Neural cell (in vitro differentiated cells): ENCODE measurements around the gene COL8A1. TPM values are rescaled to one million over a fixed set of nuclear protein-coding genes. Genes with fewer than 3 reads are reported as not detected.

Experiments
- H2AFZ ChIP-seq: fragments of 200-600, 300-800 bp; sonication (generic), shearing (Covaris generic); 2 replicates; pipeline ENCODE4 v1.6.0; 2014; ENCODE audit warnings: low read depth, mild to moderate bottlenecking, antibody characterized with exemption, low read length, moderate library complexity
- H3F3A ChIP-seq: fragments of 200-600 bp; shearing (Covaris generic); 2 replicates; pipeline ENCODE4 v1.6.1; 2016; ENCODE audit warnings: mild to moderate bottlenecking, moderate library complexity, mixed read lengths, antibody characterized with exemption, low read length; ENCODE audit not compliant: insufficient read depth, poor library complexity, severe bottlenecking
- H3K27ac ChIP-seq: fragments of 200-600, 300-800 bp; sonication (generic), shearing (Covaris generic); 2 replicates; pipeline ENCODE4 v1.5.1; 2014; ENCODE audit warnings: mild to moderate bottlenecking, low read length, moderate library complexity
- H3K27me3 ChIP-seq: fragments of 300-800, 200-600 bp; sonication (generic), shearing (Covaris generic); 2 replicates; pipeline ENCODE4 v1.6.0; 2014; ENCODE audit warnings: mild to moderate bottlenecking, low read depth, low read length, moderate library complexity; ENCODE audit not compliant: insufficient read depth
- H3K36me3 ChIP-seq: fragments of 300-800, 200-600 bp; sonication (generic), shearing (Covaris generic); 2 replicates; pipeline ENCODE4 v1.5.1; 2014; ENCODE audit warnings: mild to moderate bottlenecking, antibody characterized with exemption, low read length, moderate library complexity; ENCODE audit not compliant: insufficient read depth
- H3K4me2 ChIP-seq: fragments of 300-800, 200-600 bp; sonication (generic), shearing (Covaris generic); 2 replicates; pipeline ENCODE4 v1.6.0; 2014; ENCODE audit warnings: mild to moderate bottlenecking, low read length
- H3K4me3 ChIP-seq: fragments of 300-800, 200-600 bp; sonication (generic), shearing (Covaris generic); 2 replicates; pipeline ENCODE4 v1.5.1; 2014; ENCODE audit warnings: mild to moderate bottlenecking, low read length, moderate library complexity
- H3K79me2 ChIP-seq: fragments of 200-600 bp; shearing (Covaris generic); replicated peaks from 2 replicates; pipeline ENCODE4 v1.6.0; 2014; ENCODE audit warnings: mild to moderate bottlenecking, low read length, moderate library complexity; ENCODE audit not compliant: insufficient read depth
- H3K9ac ChIP-seq: fragments of 300-800, 200-600 bp; sonication (generic), shearing (Covaris generic); 2 replicates; pipeline ENCODE4 v1.6.1; 2016; ENCODE audit warnings: mild to moderate bottlenecking, low read length, mixed read lengths
- H3K9me2 ChIP-seq: fragments of 200-600 bp; shearing (Covaris generic); 2 replicates; pipeline ENCODE4 v1.6.1; 2016; ENCODE audit warnings: mild to moderate bottlenecking, low read length, mixed read lengths; ENCODE audit not compliant: insufficient read depth
- H3K9me3 ChIP-seq: fragments of 200-600, 300-800 bp; sonication (generic), shearing (Covaris generic); 2 replicates; pipeline ENCODE4 v1.6.1; 2016; ENCODE audit warnings: mild to moderate bottlenecking, mixed run types, low read length, moderate library complexity, mixed read lengths
- H4K20me1 ChIP-seq: fragments of 200-600 bp; shearing (Covaris generic); 2 replicates; pipeline ENCODE4 v1.6.1; 2016; ENCODE audit warnings: mild to moderate bottlenecking, mixed run types; ENCODE audit not compliant: insufficient read depth
- CTCF ChIP-seq: fragments of 450-650 bp; IDR thresholded peaks from 2 replicates; pipeline ENCODE4 v1.5.1; 2014; ENCODE audit warnings: antibody characterized with exemption, mild to moderate bottlenecking, moderate library complexity; ENCODE audit not compliant: poor library complexity, severe bottlenecking
- EP300 ChIP-seq: fragments of 450-650 bp; conservative IDR thresholded peaks from 2 replicates; pipeline ENCODE4 v1.6.1; 2014; ENCODE audit warnings: antibody characterized with exemption, mild to moderate bottlenecking, moderate library complexity; ENCODE audit not compliant: poor library complexity, severe bottlenecking
- EZH2 ChIP-seq: fragments of 200-600, 300-800 bp; shearing (Covaris generic), sonication (generic); IDR thresholded peaks from 2 replicates; pipeline ENCODE4 v1.6.1; 2014; ENCODE audit warnings: antibody characterized with exemption, low read length, borderline replicate concordance, mild to moderate bottlenecking; ENCODE audit not compliant: insufficient read depth, poor library complexity, severe bottlenecking
- MXI1 ChIP-seq: fragments of 450-650 bp; conservative IDR thresholded peaks from 2 replicates; pipeline ENCODE4 v1.6.1; 2014; ENCODE audit warnings: antibody characterized with exemption, mild to moderate bottlenecking; ENCODE audit not compliant: poor library complexity, severe bottlenecking
- POLR2AphosphoS5 ChIP-seq: IDR thresholded peaks from 2 replicates; pipeline ENCODE4 v1.6.1; 2012
- RAD21 ChIP-seq: fragments of 450-650 bp; conservative IDR thresholded peaks from 2 replicates; pipeline ENCODE4 v1.6.1; 2014; ENCODE audit warnings: antibody characterized with exemption, mild to moderate bottlenecking, moderate library complexity
- REST ChIP-seq: IDR thresholded peaks from 2 replicates; pipeline ENCODE4 v1.6.1; 2012; ENCODE audit warnings: borderline replicate concordance
- SMC3 ChIP-seq: fragments of 450-650 bp; conservative IDR thresholded peaks from 2 replicates; pipeline ENCODE4 v1.6.1; 2014; ENCODE audit warnings: antibody characterized with exemption, mild to moderate bottlenecking, moderate library complexity; ENCODE audit not compliant: poor library complexity
- TAF1 ChIP-seq: IDR thresholded peaks from 2 replicates; pipeline ENCODE4 v1.6.1; 2012; ENCODE audit warnings: low read depth
- polyA plus RNA-seq: library from polyadenylated mRNA; depleted of rRNA; stranded (reverse); fragments of >200 nt; gene quantifications from 2 replicates; pipeline ENCODE4 v1.2.3, GENCODE V29; 2014

Gene COL8A1
- polyA plus RNA-seq, 1 donor from 2014 or later, result 0.04 TPM

GRCh38 chr3:99630815-99631214 lies 7.6 kb upstream of the COL8A1 start:
- no peak overlapping the region for H3K9ac ChIP-seq
- no peaks in the 10 kb centered on the region for H3K36me3 ChIP-seq
- H2AFZ ChIP-seq, result no peak overlapping the region
- no peaks in the 10 kb centered on the region for H4K20me1 ChIP-seq
- H3K79me2 ChIP-seq, result no peaks in the 10 kb centered on the region
- no peak overlapping the region for H3K27ac ChIP-seq
- H3K9me3 ChIP-seq, result no peaks in the 10 kb centered on the region
- TF ChIP-seq MXI1, result no peak
- no peak for TF ChIP-seq EP300
- TF ChIP-seq EZH2, result no peak
- TF ChIP-seq TAF1, result no peak
- TF ChIP-seq POLR2AphosphoS5, result no peak
- TF ChIP-seq RAD21, result no peak
- no peak for TF ChIP-seq SMC3
- TF ChIP-seq REST, result no peak
- TF ChIP-seq CTCF, result no peak
- peaks cover 5% of the 10 kb centered on the region for H3K27me3 ChIP-seq
- H3K9me2 ChIP-seq, result no peaks in the 10 kb centered on the region
- no peak overlapping the region for H3K4me2 ChIP-seq
- no peak overlapping the region for H3K4me3 ChIP-seq
- no peaks in the 10 kb centered on the region for H3F3A ChIP-seq

GRCh38 chr3:99633887-99634558 lies 4.4 kb upstream of the COL8A1 start:
- no peak for TF ChIP-seq EZH2
- no peak for TF ChIP-seq SMC3
- TF ChIP-seq CTCF, result no peak
- no peak for TF ChIP-seq MXI1
- no peak for TF ChIP-seq TAF1
- TF ChIP-seq RAD21, result no peak
- no peak for TF ChIP-seq EP300
- TF ChIP-seq REST, result no peak
- no peak for TF ChIP-seq POLR2AphosphoS5
- H3K9ac ChIP-seq, result no peak overlapping the region
- no peaks in the 10 kb centered on the region for H3K9me2 ChIP-seq
- H3K4me2 ChIP-seq, result no peak overlapping the region
- no peak overlapping the region for H3K4me3 ChIP-seq
- no peaks in the 10 kb centered on the region for H3K36me3 ChIP-seq
- no peaks in the 10 kb centered on the region for H3K79me2 ChIP-seq
- H4K20me1 ChIP-seq, result no peaks in the 10 kb centered on the region
- H3F3A ChIP-seq, result no peaks in the 10 kb centered on the region
- H2AFZ ChIP-seq, result no peak overlapping the region
- peaks cover 34% of the 10 kb centered on the region for H3K27me3 ChIP-seq
- no peaks in the 10 kb centered on the region for H3K9me3 ChIP-seq
- H3K27ac ChIP-seq, result no peak overlapping the region
